Amygdala (tissue), 56 donors: ENCODE data around the gene TTLL11.

Experiments
- DNase-seq, 56 donors: peaks; one replicate each; lab custom pipeline; 2025; lab: John Stamatoyannopoulos, UW

TTLL11 gene

GRCh38 chr9:121772600-121773285, 320.4 kb downstream of the TTLL11 start:
- peak in 35 of 56 donors; percentile 18 to 73 (median 49) for DNase-seq
